ENCODE measurements around the gene GTPBP6.
"Not testable (repeated sequence)": the region's sequence is repeated elsewhere in the genome, so short reads cannot be mapped to it uniquely, and the experiment has no call there.

GTPBP6 gene

GRCh38 chrX:290476-291166, 28.0 kb downstream of the GTPBP6 start:
- DNase-seq: no peak

GRCh38 chrX:288561-288991, 30.0 kb downstream of the GTPBP6 start:
- no peak for DNase-seq

GRCh38 chrX:287670-288069, 30.9 kb downstream of the GTPBP6 start:
- no peak for DNase-seq

- DNase-seq: no peak
Measured at GRCh38 chrX:285076-285677, 33.4 kb downstream of the GTPBP6 start.

- DNase-seq: peak; percentile 91
Measured at GRCh38 chrX:283115-283845, 35.3 kb downstream of the GTPBP6 start.

- DNase-seq: not testable (repeated sequence)
Measured at GRCh38 chrX:282000-282681, 36.5 kb downstream of the GTPBP6 start.

- no peak for DNase-seq
Measured at GRCh38 chrX:281166-281999, 37.2 kb downstream of the GTPBP6 start, which contains the start of gene PLCXD1. Gene PLCXD1 (plus strand): TSS chrX:281381. CDS start chrX:284188, 2,807 bp downstream.

GRCh38 chrX:280722-281121, 37.9 kb downstream of the GTPBP6 start:
- DNase-seq: not testable (repeated sequence)

GRCh38 chrX:279757-280604, 38.6 kb downstream of the GTPBP6 start:
- DNase-seq: not testable (repeated sequence)

- peak; percentile 79 for DNase-seq
Measured at GRCh38 chrX:276581-277201, 41.9 kb downstream of the GTPBP6 start.

GRCh38 chrX:275967-276580, 42.5 kb downstream of the GTPBP6 start:
- DNase-seq: peak; percentile 68

- DNase-seq: no peak
Measured at GRCh38 chrX:275476-275966, 43.1 kb downstream of the GTPBP6 start.

- DNase-seq: no peak
Measured at GRCh38 chrX:274904-275475, 43.6 kb downstream of the GTPBP6 start.

- no peak for DNase-seq
Measured at GRCh38 chrX:270848-271367, 47.7 kb downstream of the GTPBP6 start.

- no peak for DNase-seq
Measured at GRCh38 chrX:267771-268261, 50.8 kb downstream of the GTPBP6 start.

GRCh38 chrX:265502-265901, 53.1 kb downstream of the GTPBP6 start:
- no peak for DNase-seq

- DNase-seq: no peak
Measured at GRCh38 chrX:264634-265455, 53.8 kb downstream of the GTPBP6 start.

GRCh38 chrX:264006-264405, 54.6 kb downstream of the GTPBP6 start:
- DNase-seq: not testable (repeated sequence)
